ENCODE data around the gene OR13C3.
"Not testable (repeated sequence)": the region's sequence is repeated elsewhere in the genome, so short reads cannot be mapped to it uniquely, and the experiment has no call there.

Gene OR13C3

GRCh38 chr9:104536756-104537155, at the start of gene OR13C3:
OR13C3 (minus strand) TSS chr9:104536856; CDS start chr9:104536723, 133 bp downstream.
- DNase-seq = no peak

DNA sequence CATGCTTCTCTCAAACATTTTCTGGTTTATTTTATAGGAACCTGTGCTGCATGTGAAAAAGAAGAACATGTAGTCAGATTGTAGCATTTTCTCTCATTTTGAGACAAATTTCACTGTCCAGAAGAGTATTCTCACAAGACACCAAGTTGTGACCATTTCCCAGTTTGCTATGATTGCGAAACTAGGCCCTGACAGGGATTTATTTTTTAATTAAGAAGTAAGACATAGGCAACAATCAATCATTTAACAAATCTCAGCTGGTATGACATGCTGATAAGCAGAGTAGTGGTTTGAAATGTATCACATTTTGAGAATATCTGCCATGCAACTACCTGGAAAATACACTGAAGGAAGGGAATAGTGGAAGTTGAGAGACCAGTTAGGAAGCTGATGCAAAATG, 43.9 kb upstream of the OR13C3 start:
- DNase-seq = no peak

GRCh38 chr9:104577263-104577662, 40.6 kb upstream of the OR13C3 start:
- no peak for DNase-seq

- DNase-seq = no peak
Measured at GRCh38 chr9:104575456-104575855, 38.8 kb upstream of the OR13C3 start.

DNA sequence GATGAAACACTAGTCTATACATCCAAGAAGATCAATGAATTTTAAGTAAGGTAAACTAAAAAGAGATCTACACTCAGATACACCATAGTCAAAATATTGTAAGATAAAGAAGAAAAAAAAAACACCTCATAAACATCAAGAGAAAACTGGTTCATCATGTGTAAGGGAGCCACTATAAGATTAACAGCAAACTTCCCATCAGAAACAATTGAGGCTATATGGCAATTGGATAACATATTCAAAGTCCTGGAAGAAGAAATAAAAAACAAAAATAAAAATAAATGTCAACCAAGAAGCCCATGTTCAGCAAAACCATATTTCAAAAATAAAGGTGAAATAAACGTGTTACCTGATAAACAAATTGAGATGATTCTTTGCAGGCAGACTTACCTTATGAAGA, 36.0 kb upstream of the OR13C3 start:
- no peak for DNase-seq

DNA sequence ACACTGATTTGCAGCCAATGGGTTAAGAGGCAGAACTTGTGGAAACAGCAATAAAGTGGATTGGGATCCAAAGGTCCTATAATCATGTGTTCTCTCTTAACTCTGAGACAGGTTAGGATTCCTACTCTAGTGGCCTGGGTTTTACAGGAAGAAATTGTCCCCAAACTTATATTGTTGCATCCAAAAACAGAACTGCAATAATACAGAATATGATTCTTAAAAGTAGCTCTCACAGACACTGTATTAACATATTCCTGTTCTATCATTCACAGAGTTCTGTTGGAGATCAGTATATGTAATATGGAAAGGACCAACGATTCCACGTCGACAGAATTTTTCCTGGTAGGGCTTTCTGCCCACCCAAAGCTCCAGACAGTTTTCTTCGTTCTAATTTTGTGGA, 32.2 kb upstream of the OR13C3 start, which contains the start of gene OR13C8:
OR13C8 (plus strand) TSS at position 301 of the 400 bp plus-strand sequence; CDS start at position 301, 0 bp downstream.
- DNase-seq = no peak

- no peak for DNase-seq
Measured at GRCh38 chr9:104564358-104564757, 27.7 kb upstream of the OR13C3 start.

GRCh38 chr9:104556830-104557634, 20.4 kb upstream of the OR13C3 start:
- DNase-seq = no peak

GRCh38 chr9:104555521-104555920, 18.9 kb upstream of the OR13C3 start:
- DNase-seq = no peak

- DNase-seq = no peak
Measured at GRCh38 chr9:104553261-104553660, 16.6 kb upstream of the OR13C3 start.

DNA sequence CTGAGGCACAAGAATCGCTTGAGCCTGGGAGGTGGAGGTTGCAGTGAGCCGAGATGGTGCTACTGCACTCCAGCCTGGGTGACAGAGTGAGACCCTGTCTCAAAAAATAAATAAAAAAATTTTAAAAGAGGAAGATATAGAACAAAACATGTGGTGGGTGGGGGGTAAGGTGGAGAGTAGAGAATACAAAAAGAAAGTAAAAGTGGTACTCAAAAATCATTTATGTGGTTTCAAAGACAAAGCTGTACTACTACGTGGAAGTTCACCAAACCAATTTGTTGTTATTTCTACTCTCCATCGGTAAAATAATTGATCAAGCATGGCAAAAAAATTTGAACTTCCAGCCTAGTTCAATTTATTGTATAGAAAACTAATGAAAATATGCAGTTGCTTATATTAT, 8.0 kb upstream of the OR13C3 start:
- DNase-seq = no peak

DNA sequence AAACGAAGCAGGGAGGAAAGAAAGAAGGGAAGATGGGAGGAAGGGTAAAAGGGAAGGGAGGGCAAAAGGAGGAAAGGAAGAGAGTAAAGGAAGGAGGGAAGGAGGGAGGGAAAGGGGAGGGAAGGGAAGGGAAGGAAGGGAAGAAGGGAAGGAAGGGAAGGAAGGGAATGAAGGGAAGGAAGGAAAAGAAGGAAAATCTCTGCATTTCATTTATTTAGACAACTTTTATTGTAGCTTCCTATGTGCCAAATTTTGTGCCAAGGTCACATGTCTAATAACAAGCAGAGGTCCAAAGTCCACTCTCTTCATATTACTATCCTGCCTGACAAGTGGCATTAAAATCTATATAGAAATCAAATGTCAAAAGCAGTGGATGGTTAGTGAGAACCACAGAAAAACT, 2.6 kb upstream of the OR13C3 start:
- no peak for DNase-seq

- DNase-seq = no peak
Measured at GRCh38 chr9:104527109-104527508, 9.5 kb downstream of the OR13C3 start, which contains the start of gene OR13C4. OR13C4 (minus strand) TSS chr9:104527209; CDS start chr9:104527209, 0 bp downstream.

DNA sequence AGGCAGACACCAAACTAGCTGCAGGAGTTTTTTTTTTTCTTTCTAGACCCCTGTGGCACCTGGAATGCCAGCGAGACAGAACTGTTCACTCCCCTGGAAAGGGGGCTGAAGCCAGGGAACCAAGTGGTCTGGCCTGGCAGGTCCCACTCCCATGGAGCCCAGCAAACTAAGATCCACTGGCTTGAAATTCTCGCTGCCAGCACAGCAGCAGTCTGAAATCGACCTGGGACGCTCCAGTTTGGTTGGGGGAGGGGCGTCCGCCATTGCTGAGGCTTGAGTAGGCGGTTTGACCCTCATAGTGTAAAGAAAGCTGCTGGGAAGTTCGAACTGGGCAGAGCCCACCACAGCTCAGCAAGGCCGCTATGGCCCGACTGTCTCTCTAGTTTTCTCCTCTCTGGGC, 16.4 kb downstream of the OR13C3 start:
- DNase-seq = not testable (repeated sequence)

DNA sequence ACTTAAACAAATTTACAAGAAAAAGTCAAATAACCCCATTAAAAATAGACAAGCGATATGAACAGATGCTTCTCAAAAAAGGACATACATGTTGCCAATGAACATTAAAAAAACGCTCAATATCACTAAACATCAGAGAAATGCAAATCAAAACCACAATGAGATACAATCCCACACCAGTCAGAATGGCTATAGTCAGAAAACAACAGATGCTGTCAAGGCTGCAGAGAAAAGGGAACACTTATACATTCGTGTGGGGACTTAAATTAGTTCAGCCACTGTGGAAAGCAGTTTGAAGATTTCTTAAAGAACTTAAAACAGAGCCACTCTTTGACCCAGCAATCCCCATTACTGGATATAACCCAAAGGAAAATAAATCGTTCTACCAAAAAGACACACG, 21.8 kb downstream of the OR13C3 start:
- no peak for DNase-seq

- no peak for DNase-seq
Measured at GRCh38 chr9:104506565-104506964, 30.1 kb downstream of the OR13C3 start.

DNA sequence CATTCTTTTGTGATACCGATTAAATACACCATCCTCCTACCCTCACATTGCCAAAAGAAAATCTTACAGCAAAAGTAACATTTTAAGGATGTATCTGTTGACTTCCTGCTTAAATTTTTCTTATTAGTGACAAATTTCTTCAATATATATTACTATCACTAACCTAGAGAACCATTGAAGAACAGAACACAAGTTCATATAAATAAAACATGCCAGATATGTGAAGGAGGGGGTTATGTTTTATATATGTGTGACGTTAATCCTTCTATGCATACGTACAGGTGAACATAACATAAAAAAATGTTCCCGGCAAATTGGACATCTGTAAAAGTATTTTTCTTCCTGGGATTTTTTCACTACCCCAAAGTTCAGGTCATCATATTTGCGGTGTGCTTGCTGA, 32.7 kb downstream of the OR13C3 start, which contains the start of gene OR13F1:
OR13F1 (plus strand) TSS at position 301 of the 400 bp plus-strand sequence; CDS start at position 301, 0 bp downstream.
- DNase-seq = no peak

GRCh38 chr9:104503440-104503839, 33.2 kb downstream of the OR13C3 start:
- no peak for DNase-seq

GRCh38 chr9:104494808-104495207, 41.8 kb downstream of the OR13C3 start:
- DNase-seq = peak; percentile 39 to 78

Data from NCI-H524 (cell line).